NB4 (cell line): Measurements from ENCODE around the gene CLEC16A.

Source experiments
- DNase-seq: peaks from one replicate; pipeline ENCODE4 v3.0.0; 2010; ENCODE audit warnings: low read depth
- H3K4me3 ChIP-seq: one replicate; pipeline ENCODE4 v1.5.1; 2011; ENCODE audit warnings: mild to moderate bottlenecking, low read depth, low read length, moderate library complexity
- CTCF ChIP-seq: IDR thresholded peaks from one replicate; pipeline ENCODE4 v1.5.1; 2012; ENCODE audit warnings: low read depth, low read length
- MAX ChIP-seq: IDR thresholded peaks from 2 replicates; pipeline ENCODE4 v1.6.1; 2011; ENCODE audit warnings: low read depth, low read length
- MYC ChIP-seq: IDR thresholded peaks from 2 replicates; pipeline ENCODE4 v1.6.1; 2011; ENCODE audit warnings: low read depth, low read length
- POLR2A ChIP-seq: IDR thresholded peaks from 2 replicates; pipeline ENCODE4 v1.6.1; 2011; ENCODE audit warnings: mild to moderate bottlenecking; ENCODE audit not compliant: insufficient read length; ENCODE audit errors: extremely low read depth

CLEC16A gene

GRCh38 chr16:11038305-11038704 is 93.9 kb downstream of the CLEC16A start:
- TF ChIP-seq MAX: no peak
- TF ChIP-seq CTCF: no peak
- no peak for TF ChIP-seq MYC
- no peak for TF ChIP-seq POLR2A
- DNase-seq: no peak
- no peak overlapping the region for H3K4me3 ChIP-seq

DNA sequence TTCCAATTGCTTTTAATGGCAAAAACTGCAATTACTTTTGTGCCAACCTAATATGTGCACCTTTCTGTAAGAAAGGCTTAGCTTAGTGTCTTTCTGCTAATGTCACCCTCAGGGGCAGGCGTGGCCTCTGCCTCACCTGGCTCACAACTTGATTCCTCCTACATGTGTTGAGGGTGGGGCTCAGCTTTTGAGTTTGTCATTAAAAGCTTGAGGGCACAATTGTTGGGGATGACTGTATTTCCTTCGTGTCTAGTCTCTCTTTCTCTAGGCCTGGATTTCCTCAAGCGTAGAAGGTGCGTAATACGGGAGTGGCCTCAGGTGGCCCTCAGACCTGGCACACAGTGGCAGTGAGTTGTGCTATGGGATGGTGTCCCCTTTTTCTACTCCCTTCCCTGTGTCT is 94.4 kb downstream of the CLEC16A start:
- DNase-seq: no peak
- TF ChIP-seq CTCF: no peak
- TF ChIP-seq MYC: no peak
- no peak for TF ChIP-seq MAX
- no peak for TF ChIP-seq POLR2A
- no peak overlapping the region for H3K4me3 ChIP-seq

DNA sequence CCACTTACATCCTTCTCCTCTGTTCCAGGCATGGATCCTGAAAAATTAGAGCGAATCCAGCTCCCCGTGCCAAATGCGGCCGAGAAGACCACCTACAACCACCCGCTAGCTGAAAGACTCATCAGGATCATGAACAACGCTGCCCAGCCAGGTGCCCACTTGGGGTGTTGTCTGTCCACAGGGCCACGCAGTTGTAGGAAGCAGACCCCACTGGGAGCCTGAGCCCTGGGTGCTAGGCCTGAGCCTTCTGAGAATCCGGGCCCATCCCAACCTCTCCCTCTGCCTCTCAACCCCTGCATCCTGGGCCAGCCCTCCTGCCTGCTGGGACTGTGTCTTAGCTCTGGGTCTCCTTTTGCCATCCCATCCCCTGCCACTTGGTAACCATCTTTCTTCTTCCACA is 95.4 kb downstream of the CLEC16A start:
- DNase-seq: no peak
- H3K4me3 ChIP-seq: no peak overlapping the region
- TF ChIP-seq POLR2A (no peak), CTCF (no peak), MYC (no peak), MAX (no peak)

GRCh38 chr16:11042191-11042590 is 97.8 kb downstream of the CLEC16A start:
- DNase-seq: no peak
- TF ChIP-seq CTCF: no peak
- TF ChIP-seq POLR2A: no peak
- no peak for TF ChIP-seq MAX
- no peak for TF ChIP-seq MYC
- H3K4me3 ChIP-seq: no peak overlapping the region

DNA sequence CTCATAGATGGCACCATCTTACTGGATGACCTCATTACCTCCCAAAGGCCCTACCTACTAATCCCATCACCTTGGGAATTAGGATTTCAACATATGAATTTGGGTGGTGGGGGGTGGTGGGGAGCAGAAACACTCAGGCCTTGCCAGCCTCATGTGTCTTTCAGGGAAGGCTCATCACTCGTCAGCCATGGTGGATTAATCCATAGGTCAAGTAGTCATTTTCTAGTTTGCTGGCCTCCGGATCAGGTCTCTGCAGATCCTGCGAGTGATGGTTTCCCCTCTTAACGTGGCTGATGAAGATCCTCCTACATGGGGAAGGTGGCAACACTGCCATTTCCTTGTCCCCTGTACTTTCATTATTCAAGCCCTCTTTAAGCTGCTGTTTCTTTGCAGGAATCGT is 101.1 kb downstream of the CLEC16A start:
- H3K4me3 ChIP-seq: no peak overlapping the region
- TF ChIP-seq MYC (no peak), POLR2A (no peak), MAX (no peak), CTCF (no peak)
- no peak for DNase-seq

DNA sequence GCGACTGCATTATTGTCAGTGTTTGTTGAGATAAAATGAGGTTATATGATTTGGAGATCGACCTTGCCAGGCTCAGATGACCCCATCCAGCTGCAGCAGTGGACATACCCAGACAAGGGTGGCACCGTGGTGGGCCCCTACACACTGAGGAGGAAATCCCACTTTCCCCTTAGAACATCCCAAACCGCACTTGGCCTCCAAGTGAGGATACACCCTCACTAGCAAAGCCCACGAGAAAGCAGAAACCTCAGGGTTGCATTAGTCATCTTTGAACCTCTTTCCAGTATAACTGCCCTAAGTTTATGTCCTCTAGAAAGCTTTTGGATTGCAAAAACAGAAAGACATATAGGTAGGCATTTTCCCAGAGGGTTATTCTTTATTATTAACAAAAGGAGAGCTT is 101.5 kb downstream of the CLEC16A start:
- H3K4me3 ChIP-seq: no peak overlapping the region
- no peak for DNase-seq
- no peak for TF ChIP-seq CTCF
- TF ChIP-seq POLR2A: no peak
- no peak for TF ChIP-seq MYC
- no peak for TF ChIP-seq MAX
